GM19397 (cell line): ENCODE measurements around the gene RNFT1.
A peak's percentile ranks its signal among the peaks of the same experiment; 100 is the strongest.
"Not testable (repeated sequence)": the region's sequence is repeated elsewhere in the genome, so short reads cannot be mapped to it uniquely, and the experiment has no call there.

ENCODE experiments used
- ATAC-seq: cut with Tn5 transposase; IDR thresholded peaks from one replicate; pipeline ENCODE4 v1.9.1; 2021; ENCODE audit warnings: mild to moderate bottlenecking, moderate library complexity; ENCODE audit not compliant: unreplicated experiment

The RNFT1 gene

GRCh38 chr17:59964482-59965328, at the start of gene RNFT1:
Gene RNFT1 (minus strand): TSS chr17:59964740. CDS start chr17:59964663, 77 bp downstream.
- ATAC-seq = peak; percentile 86

- ATAC-seq = not testable (repeated sequence)
These were observed 44.8 kb upstream of the RNFT1 start for GRCh38 chr17:60009326-60009725.

- not testable (repeated sequence) for ATAC-seq
These were observed 43.8 kb upstream of the RNFT1 start for GRCh38 chr17:60008377-60008776.

GRCh38 chr17:60006160-60006559, 41.6 kb upstream of the RNFT1 start:
- ATAC-seq = no peak

GRCh38 chr17:60004561-60004960, 40.0 kb upstream of the RNFT1 start:
- ATAC-seq = not testable (repeated sequence)

- not testable (repeated sequence) for ATAC-seq
These were observed 37.9 kb upstream of the RNFT1 start for GRCh38 chr17:60002405-60002804.

- not testable (repeated sequence) for ATAC-seq
These were observed 32.1 kb upstream of the RNFT1 start for GRCh38 chr17:59996608-59997007.

GRCh38 chr17:59975166-59975565, 10.6 kb upstream of the RNFT1 start:
- ATAC-seq = not testable (repeated sequence)

- not testable (repeated sequence) for ATAC-seq
These were observed 8.9 kb upstream of the RNFT1 start for GRCh38 chr17:59973483-59973882.

- ATAC-seq = no peak
These were observed 8.2 kb upstream of the RNFT1 start for GRCh38 chr17:59972778-59973177.

- not testable (repeated sequence) for ATAC-seq
These were observed 7.2 kb upstream of the RNFT1 start for GRCh38 chr17:59971771-59972170.

- ATAC-seq = peak; percentile 27
These were observed 630 bp downstream of the RNFT1 start for GRCh38 chr17:59963738-59964481.

GRCh38 chr17:59962739-59963318, 1.7 kb downstream of the RNFT1 start:
- no peak for ATAC-seq

- not testable (repeated sequence) for ATAC-seq
These were observed 5.0 kb downstream of the RNFT1 start for GRCh38 chr17:59959574-59959973.

GRCh38 chr17:59954856-59955255, 9.7 kb downstream of the RNFT1 start:
- ATAC-seq = no peak

GRCh38 chr17:59950049-59950448, 14.5 kb downstream of the RNFT1 start:
- no peak for ATAC-seq

- ATAC-seq = not testable (repeated sequence)
These were observed 17.2 kb downstream of the RNFT1 start for GRCh38 chr17:59947310-59947709.

- not testable (repeated sequence) for ATAC-seq
These were observed 18.1 kb downstream of the RNFT1 start for GRCh38 chr17:59946433-59946832.

GRCh38 chr17:59941131-59941530, 23.4 kb downstream of the RNFT1 start:
- ATAC-seq = no peak

- not testable (repeated sequence) for ATAC-seq
These were observed 23.8 kb downstream of the RNFT1 start for GRCh38 chr17:59940697-59941096.

- ATAC-seq = not testable (repeated sequence)
These were observed 31.2 kb downstream of the RNFT1 start for GRCh38 chr17:59933317-59933716.
